IMR-90 (cell line): ENCODE results near the gene PXDC1. TPM values are rescaled to one million over a fixed set of nuclear protein-coding genes. Genes with fewer than 3 reads are reported as not detected.

Source experiments
- ATAC-seq: fragments of 200-7000 bp; cut with Tn5 transposase; 2 replicates; pipeline ENCODE4 v1.9.1; 2020; ENCODE audit warnings: low read depth, mild to moderate bottlenecking, moderate library complexity
- BruUV-seq: library from RNA; stranded (reverse); fragments of 400-500 nt; replicated peaks from 2 replicates; lab custom pipeline; 2021; lab: Mats Ljungman, UMichigan
- CTCF ChIA-PET: fragments of 300-600 bp; formaldehyde crosslinking; extraction: SDS; loops from one replicate; lab custom pipeline; 2021; ENCODE audit warnings: antibody characterized with exemption; lab: Yijun Ruan, JAX
- POLR2A ChIA-PET: fragments of 300-600 bp; sonication (Branson Sonifier 250); formaldehyde crosslinking; loops from one replicate; lab custom pipeline; 2022; ENCODE audit warnings: antibody characterized with exemption; ENCODE audit not compliant: unreplicated experiment; lab: Charles Lee
- DNase-seq: peaks from one replicate; pipeline ENCODE4 v3.0.0; 2013
- H2AFZ ChIP-seq: replicated peaks from 2 replicates; pipeline ENCODE3; 2013; ENCODE audit warnings: low read length, mild to moderate bottlenecking; ENCODE audit not compliant: poor library complexity
- H2AK5ac ChIP-seq: 2 replicates; pipeline ENCODE4 v1.6.1; 2013; ENCODE audit warnings: low read depth, low read length, inconsistent platforms
- H2AK9ac ChIP-seq: replicated peaks from 2 replicates; pipeline ENCODE3; 2013; ENCODE audit warnings: mild to moderate bottlenecking, low read depth, low read length, moderate library complexity; ENCODE audit not compliant: poor library complexity
- H2BK120ac ChIP-seq: 2 replicates; pipeline ENCODE4 v1.6.1; 2013; ENCODE audit warnings: low read depth, low read length, inconsistent platforms
- H2BK15ac ChIP-seq: 3 replicates; pipeline ENCODE4 v1.6.1; 2013; ENCODE audit warnings: low read depth, low read length, inconsistent platforms
- H2BK20ac ChIP-seq: 2 replicates; pipeline ENCODE4 v1.6.1; 2013; ENCODE audit warnings: low read depth, mild to moderate bottlenecking, inconsistent platforms, low read length, moderate library complexity
- H2BK5ac ChIP-seq: 2 replicates; pipeline ENCODE4 v1.6.1; 2013; ENCODE audit warnings: mild to moderate bottlenecking, low read depth, low read length, inconsistent platforms; ENCODE audit not compliant: poor library complexity, severe bottlenecking
- H3K14ac ChIP-seq: replicated peaks from 2 replicates; pipeline ENCODE4 v1.6.1; 2013; ENCODE audit warnings: low read depth, low read length, inconsistent platforms
- H3K18ac ChIP-seq: 2 replicates; pipeline ENCODE4 v1.6.1; 2013; ENCODE audit warnings: low read depth, low read length, control low read depth
- H3K23ac ChIP-seq: 2 replicates; pipeline ENCODE4 v1.6.1; 2013; ENCODE audit warnings: low read depth, low read length, inconsistent platforms
- H3K27ac ChIP-seq: 2 replicates; pipeline ENCODE4 v1.5.1; 2013; ENCODE audit warnings: mild to moderate bottlenecking, control low read depth, low read length; ENCODE audit not compliant: insufficient read depth
- H3K27me3 ChIP-seq: 2 replicates; pipeline ENCODE4 v1.6.1; 2013; ENCODE audit warnings: low read length; ENCODE audit not compliant: control insufficient read depth, insufficient read depth
- H3K36me3 ChIP-seq: 2 replicates; pipeline ENCODE4 v1.6.1; 2013; ENCODE audit warnings: low read length, mixed read lengths; ENCODE audit not compliant: control insufficient read depth, insufficient read depth
- H3K4ac ChIP-seq: 2 replicates; pipeline ENCODE4 v1.6.1; 2013; ENCODE audit warnings: low read depth, low read length, inconsistent platforms
- H3K4me1 ChIP-seq: 2 replicates; pipeline ENCODE4 v1.6.1; 2013; ENCODE audit warnings: low read length, mixed read lengths; ENCODE audit not compliant: control insufficient read depth, insufficient read depth
- H3K4me2 ChIP-seq: 2 replicates; pipeline ENCODE4 v1.6.1; 2013; ENCODE audit warnings: low read depth, mild to moderate bottlenecking, control low read depth, low read length, moderate library complexity
- H3K4me3 ChIP-seq: 2 replicates; pipeline ENCODE4 v1.5.1; 2013; ENCODE audit warnings: low read depth, mild to moderate bottlenecking, control low read depth, low read length, moderate library complexity; ENCODE audit not compliant: insufficient read depth
- H3K56ac ChIP-seq: 2 replicates; pipeline ENCODE4 v1.6.1; 2013; ENCODE audit warnings: low read length, inconsistent platforms; ENCODE audit not compliant: insufficient read depth; ENCODE audit errors: extremely low read depth
- H3K79me1 ChIP-seq, 2 experiments: 2 replicates each; pipeline ENCODE4 v1.6.1; 2013; ENCODE audit warnings: low read length in 2 of 2, inconsistent platforms in 1 of 2, low read depth in 1 of 2
- H3K9ac ChIP-seq: 2 replicates; pipeline ENCODE4 v1.6.1; 2013; ENCODE audit warnings: low read depth, low read length, control low read depth
- H3K9me1 ChIP-seq: 2 replicates; pipeline ENCODE4 v1.6.1; 2013; ENCODE audit warnings: low read length, inconsistent platforms; ENCODE audit not compliant: insufficient read depth
- H3K9me3 ChIP-seq: 2 replicates; pipeline ENCODE4 v1.6.1; 2013; ENCODE audit warnings: low read length; ENCODE audit not compliant: control insufficient read depth, insufficient read depth
- H4K20me1 ChIP-seq: 2 replicates; pipeline ENCODE4 v1.6.1; 2013; ENCODE audit warnings: low read length, inconsistent platforms; ENCODE audit not compliant: insufficient read depth
- H4K5ac ChIP-seq: 2 replicates; pipeline ENCODE4 v1.6.1; 2013; ENCODE audit warnings: mild to moderate bottlenecking, low read depth, low read length, control low read depth
- H4K8ac ChIP-seq, 2 experiments: 2 replicates each; pipeline ENCODE4 v1.6.1; 2013; ENCODE audit warnings: low read depth in 2 of 2, low read length in 2 of 2, control low read depth in 1 of 2, inconsistent platforms in 1 of 2
- H4K91ac ChIP-seq: 2 replicates; pipeline ENCODE4 v1.6.1; 2013; ENCODE audit warnings: low read depth, low read length, inconsistent platforms; ENCODE audit not compliant: insufficient read depth
- CEBPB ChIP-seq: IDR thresholded peaks from 2 replicates; pipeline ENCODE4 v1.6.1; 2012; ENCODE audit warnings: low read depth, low read length, improper control_type of control experiment
- FOS ChIP-seq: fragments of 150-350 bp; IDR thresholded peaks from 2 replicates; pipeline ENCODE4 v1.6.1; 2016; ENCODE audit warnings: low read depth, low read length
- NFE2L2 ChIP-seq: fragments of 150-350 bp; IDR thresholded peaks from 2 replicates; pipeline ENCODE4 v1.6.1; 2016; ENCODE audit warnings: low read depth, mild to moderate bottlenecking, low read length
- POLR2A ChIP-seq: IDR thresholded peaks from 2 replicates; pipeline ENCODE4 v1.6.1; 2012; ENCODE audit warnings: mild to moderate bottlenecking, low read depth, low read length
- WGBS, 2 experiments: methylation state at CpG; one replicate each; pipeline versions ENCODE4 v1.1.5 to v1.1.7; 2013; ENCODE audit warnings: missing lambda C conversion rate in 2 of 2; ENCODE audit not compliant: insufficient read length in 1 of 2; ENCODE audit errors: extremely low coverage in 2 of 2; 5-methylcytosine and 5-hydroxymethylcytosine counted together
- dilution Hi-C: fragments of 300-500 bp; cut with HindIII; formaldehyde crosslinking; loops from one replicate; pipeline ENCODE4 v1.14.3; 2018; ENCODE audit warnings: low sequenced_read_pairs; ENCODE audit not compliant: unreplicated experiment
- in situ Hi-C: fragments of 300-500 bp; cut with MboI; formaldehyde crosslinking; loops from 3 replicates; pipeline ENCODE4 v1.14.3; 2019; ENCODE audit warnings: low sequenced_read_pairs, inconsistent platforms, mixed read lengths
- intact Hi-C: fragments of 100-400 bp; cut with micrococcal nuclease; formaldehyde crosslinking; loops from 2 replicates; pipeline ENCODE4 v1.10.0; 2022
- polyA plus RNA-seq, 3 experiments: library from polyadenylated mRNA; depleted of rRNA; stranded (reverse); fragments of >200 nt; gene quantifications; 2 replicates each; pipeline ENCODE4 v1.2.3, GENCODE V29; 2012; ENCODE audit warnings: low replicate concordance in 1 of 3
- total RNA-seq: library from RNA; depleted of rRNA; stranded (reverse); fragments of >200 nt; gene quantifications from 2 replicates; pipeline ENCODE4 v1.2.3, GENCODE V29; 2012

The PXDC1 gene
- total and polyA plus RNA-seq, 2 of the 4 experiments (the other 2 are of a cell fraction) = 63.3 to 72.2 TPM

DNA sequence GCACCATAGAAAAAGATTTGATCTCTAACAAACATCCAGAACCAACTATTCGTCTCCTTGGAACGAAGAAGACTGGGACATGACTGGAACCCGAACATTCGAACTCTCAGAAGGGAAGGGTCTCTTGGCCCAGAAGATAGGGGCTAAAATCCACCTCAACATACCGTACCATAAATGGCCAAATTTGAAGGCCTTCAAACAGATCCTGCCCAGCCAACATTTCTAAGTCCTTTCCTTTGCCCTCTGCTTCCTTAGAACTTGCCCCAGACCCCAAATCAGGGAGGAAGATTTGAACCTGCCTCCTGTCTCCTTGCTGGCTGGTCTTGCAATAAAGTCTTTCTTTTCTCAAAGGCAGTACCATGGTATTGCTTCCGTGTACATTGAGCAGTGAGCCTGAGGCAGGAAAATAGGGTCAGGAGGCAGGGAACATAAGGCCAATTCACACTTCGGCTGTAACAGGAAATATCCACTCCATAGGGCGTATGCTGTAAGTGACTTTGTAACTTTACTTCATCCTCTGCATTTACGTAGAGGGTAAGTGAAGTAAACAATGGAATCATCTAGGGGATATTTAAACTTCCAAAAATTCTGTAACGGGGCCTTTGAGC lies 1.8 kb upstream of the PXDC1 start:
- peak overlapping the region; percentile 57 for H3K4ac ChIP-seq
- H3K4me2 ChIP-seq = no peak overlapping the region
- no peak overlapping the region for H3K4me3 ChIP-seq
- H2BK120ac ChIP-seq = no peak overlapping the region; the same call in 1 of the 2 replicates
- no peak overlapping the region for H3K9ac ChIP-seq
- ChIA-PET POLR2A (no interaction called here), CTCF (no interaction called here)
- no peak overlapping the region for H2AFZ ChIP-seq
- no peak overlapping the region for H3K18ac ChIP-seq
- H3K4me1 ChIP-seq = peaks cover 11% of the 10 kb centered on the region
- BruUV-seq = TSS peak; percentile 83
- no peak for DNase-seq
- no peak overlapping the region for H4K5ac ChIP-seq
- H3K27ac ChIP-seq = no peak overlapping the region
- H3K36me3 ChIP-seq = no peaks in the 10 kb centered on the region
- no peaks in the 10 kb centered on the region for H3K9me3 ChIP-seq
- TF ChIP-seq FOS (no peak), NFE2L2 (no peak), CEBPB (no peak), POLR2A (no peak)
- H4K20me1 ChIP-seq = peaks cover 21% of the 10 kb centered on the region
- peak overlapping the region; percentile 8; the same call in 1 of the 2 replicates for H3K23ac ChIP-seq
- no peak overlapping the region for H3K56ac ChIP-seq
- peaks cover 8 to 27% of the 10 kb centered on the region in 2 experiments; a peak in 3 of 4 replicates for H3K79me1 ChIP-seq
- H2BK15ac ChIP-seq = no peak overlapping the region
- dilution Hi-C loops = no loop called here
- H2BK5ac ChIP-seq = no peak overlapping the region
- intact Hi-C loops = loop anchor here (2.0 to 5.0 kb wide), 2 partner anchors 51 to 74 kb away; no protein-coding TSS in a partner anchor
- H3K14ac ChIP-seq = peak overlapping the region; percentile 34; the same call in 1 of the 2 replicates
- peak overlapping the region; percentile 82; the same call in 1 of the 2 replicates for H2AK5ac ChIP-seq
- ATAC-seq = no peak
- no peaks in the 10 kb centered on the region for H3K27me3 ChIP-seq
- H4K8ac ChIP-seq = no peak overlapping the region
- 100% methylated on average over 4 of the region's 10 CpGs; no CpG with 5 or more reads in 1 of the 2 experiments for WGBS, 2 experiments
- H3K9me1 ChIP-seq = peaks cover 10% of the 10 kb centered on the region; the same call in 1 of the 2 replicates
- H2BK20ac ChIP-seq = peak overlapping the region; percentile 27; the same call in 1 of the 2 replicates
- no peak overlapping the region for H2AK9ac ChIP-seq
- in situ Hi-C loops = loop anchor here (10.0 kb wide), 1 partner anchor 51 kb away; no protein-coding TSS in a partner anchor
- H4K91ac ChIP-seq = no peak overlapping the region
